A549 (cell line): ENCODE results near the gene CHAF1A. TPM values are rescaled to one million over a fixed set of nuclear protein-coding genes. Genes with fewer than 3 reads are reported as not detected.

Source experiments
- ATAC-seq, 2 experiments: fragments of 200-7000 bp in 1 of 2; fragments of >200 bp in 1 of 2; cut with Nextera tagmentation in 1 of 2; cut with Tn5 transposase in 1 of 2; 3 replicates each; pipeline versions ENCODE4 v1.8.0 to v1.9.1; 2018 to 2020; ENCODE audit warnings: mild to moderate bottlenecking in 1 of 2, moderate library complexity in 1 of 2
- CTCF ChIA-PET: fragments of 300-600 bp; sonication (Branson Sonifier 250); formaldehyde crosslinking; extraction: SDS; loops from one replicate; lab custom pipeline; 2021; ENCODE audit warnings: antibody characterized with exemption, inconsistent platforms; lab: Yijun Ruan, JAX
- POLR2A ChIA-PET: fragments of 350-600 bp; formaldehyde crosslinking; extraction: SDS; loops from one replicate; lab custom pipeline; 2021; ENCODE audit warnings: antibody characterized with exemption, inconsistent platforms; lab: Yijun Ruan, JAX
- DNase-seq, 2 experiments: peaks; one replicate each; pipeline versions ENCODE4 v3.0.0 to v3.0.0-alpha.2; 2011 to 2016; ENCODE audit warnings: low read depth in 1 of 2, low spot score in 1 of 2
- FAIRE-seq: peaks from 2 replicates; lab custom pipeline; 2011; peaks lifted over from hg19 to GRCh38; lab: Jason Lieb, UNC
- H3K27ac ChIP-seq, 2 experiments: fragments of >200 bp; sonication (Bioruptor Twin); formaldehyde crosslinking; 3 replicates each; pipeline ENCODE4 v1.5.1; 2016 to 2017
- H3K4me1 ChIP-seq: fragments of >200 bp; sonication (Bioruptor Twin); formaldehyde crosslinking; 3 replicates; pipeline ENCODE4 v1.6.1; 2016
- H3K4me2 ChIP-seq: fragments of >200 bp; sonication (Bioruptor Twin); formaldehyde crosslinking; 3 replicates; pipeline ENCODE4 v1.6.1; 2016
- H3K4me3 ChIP-seq: fragments of >200 bp; sonication (Bioruptor Twin); formaldehyde crosslinking; 3 replicates; pipeline ENCODE4 v1.5.1; 2016
- H3K9me3 ChIP-seq: fragments of >200 bp; sonication (Bioruptor Twin); formaldehyde crosslinking; 3 replicates; pipeline ENCODE4 v1.6.1; 2016
- BCL3 ChIP-seq: fragments of >200 bp; sonication (Bioruptor Twin); formaldehyde crosslinking; IDR thresholded peaks from 3 replicates; pipeline ENCODE4 v1.6.1; 2016
- BHLHE40 ChIP-seq: IDR thresholded peaks from 2 replicates; pipeline ENCODE4 v1.6.1; 2012; ENCODE audit warnings: low read depth, low read length, inconsistent platforms
- CEBPB ChIP-seq, 2 experiments: fragments of >200 bp in 1 of 2; sonication (Bioruptor Twin) in 1 of 2; formaldehyde crosslinking in 1 of 2; IDR thresholded peaks; 2 replicates each; pipeline ENCODE4 v1.6.1; 2012 to 2016
- CHD2 ChIP-seq: fragments of 150-350 bp; IDR thresholded peaks from 2 replicates; pipeline ENCODE4 v1.6.1; 2014; ENCODE audit warnings: low read length; ENCODE audit not compliant: partially characterized antibody
- CTCF ChIP-seq: fragments of >200 bp; sonication (Bioruptor Twin); formaldehyde crosslinking; IDR thresholded peaks from 3 replicates; pipeline ENCODE4 v1.5.1; 2016
- E2F6 ChIP-seq: IDR thresholded peaks from 2 replicates; pipeline ENCODE4 v1.6.1; 2012; ENCODE audit warnings: low read depth, borderline replicate concordance
- EP300 ChIP-seq, 2 experiments: fragments of >200 bp; sonication (Bioruptor Twin); formaldehyde crosslinking; IDR thresholded peaks; 2 replicates in 1 of 2; 3 replicates in 1 of 2; pipeline ENCODE4 v1.6.1; 2016 to 2017
- ESRRA ChIP-seq: fragments of 150-350 bp; IDR thresholded peaks from 2 replicates; pipeline ENCODE4 v1.6.1; 2014; ENCODE audit warnings: mild to moderate bottlenecking, low read length, borderline replicate concordance
- FOSL2 ChIP-seq, 2 experiments: fragments of 450-650 bp in 1 of 2; fragments of >200 bp in 1 of 2; sonication (Bioruptor Twin) in 1 of 2; formaldehyde crosslinking; IDR thresholded peaks; 2 replicates each; pipeline versions ENCODE4 v1.5.0 to v1.6.1; 2016 to 2020; ENCODE audit warnings: mild to moderate bottlenecking in 1 of 2, moderate library complexity in 1 of 2
- FOXS1 ChIP-seq: fragments of 250-450 bp; sonication (Bioruptor Pico); IDR thresholded peaks from 2 replicates; pipeline ENCODE4 v1.5.0; 2020; ENCODE audit warnings: mild to moderate bottlenecking, moderate library complexity
- HDAC2 ChIP-seq: fragments of 200-600 bp; sonication (generic); IDR thresholded peaks from 2 replicates; pipeline ENCODE4 v1.6.1; 2016
- HES2 ChIP-seq: fragments of >200 bp; sonication (Bioruptor Twin); formaldehyde crosslinking; IDR thresholded peaks from 2 replicates; pipeline ENCODE4 v1.6.1; 2016
- HEYL ChIP-seq: fragments of 250-450 bp; sonication (Bioruptor Pico); IDR thresholded peaks from 2 replicates; pipeline ENCODE4 v1.8.0; 2021; ENCODE audit warnings: mild to moderate bottlenecking, moderate library complexity
- HOXA7 ChIP-seq: fragments of 250-450 bp; sonication (Bioruptor Pico); IDR thresholded peaks from 2 replicates; pipeline ENCODE4 v1.5.0; 2020; ENCODE audit warnings: mild to moderate bottlenecking, moderate library complexity
- KDM1A ChIP-seq: fragments of 200-600 bp; sonication (generic); IDR thresholded peaks from 2 replicates; pipeline ENCODE4 v1.6.1; 2016; ENCODE audit warnings: low read depth, mild to moderate bottlenecking
- MAX ChIP-seq: IDR thresholded peaks from 2 replicates; pipeline ENCODE4 v1.6.1; 2012
- MYC ChIP-seq: IDR thresholded peaks from 2 replicates; pipeline ENCODE4 v1.6.1; 2012; ENCODE audit warnings: mild to moderate bottlenecking, inconsistent platforms, low read length, improper control_type of control experiment, borderline replicate concordance
- NFE2L2 ChIP-seq: fragments of 150-350 bp; conservative IDR thresholded peaks from 2 replicates; pipeline ENCODE4 v1.6.1; 2014; ENCODE audit warnings: low read length
- NPAS2 ChIP-seq: fragments of 250-450 bp; sonication (Bioruptor Pico); IDR thresholded peaks from 2 replicates; pipeline ENCODE4 v1.8.0; 2022; ENCODE audit warnings: mild to moderate bottlenecking, moderate library complexity, borderline replicate concordance
- NR3C1 ChIP-seq: fragments of >200 bp; sonication (Bioruptor Twin); formaldehyde crosslinking; IDR thresholded peaks from 3 replicates; pipeline ENCODE4 v1.6.1; 2017
- RCOR1 ChIP-seq: fragments of 150-350 bp; IDR thresholded peaks from 2 replicates; pipeline ENCODE4 v1.6.1; 2014; ENCODE audit warnings: antibody characterized with exemption, low read length, low read depth
- REST ChIP-seq: fragments of 200-600 bp; sonication (generic); IDR thresholded peaks from 2 replicates; pipeline ENCODE4 v1.6.1; 2016; ENCODE audit warnings: antibody characterized with exemption, mild to moderate bottlenecking, moderate library complexity
- RNF2 ChIP-seq: fragments of 200-600 bp; sonication (generic); IDR thresholded peaks from 2 replicates; pipeline ENCODE4 v1.6.1; 2016; ENCODE audit warnings: low read depth, mild to moderate bottlenecking, antibody characterized with exemption, moderate library complexity, borderline replicate concordance
- SMC3 ChIP-seq: fragments of >200 bp; sonication (Bioruptor Twin); formaldehyde crosslinking; IDR thresholded peaks from 3 replicates; pipeline ENCODE4 v1.6.1; 2018; ENCODE audit warnings: inconsistent platforms
- SREBF2 ChIP-seq: fragments of 450-650 bp; IDR thresholded peaks from 2 replicates; pipeline ENCODE4 v1.6.1; 2014; ENCODE audit warnings: mild to moderate bottlenecking, moderate library complexity
- ZSCAN20 ChIP-seq: fragments of 250-450 bp; sonication (Bioruptor Pico); IDR thresholded peaks from 2 replicates; pipeline ENCODE4 v1.8.0; 2022; ENCODE audit warnings: mild to moderate bottlenecking, moderate library complexity
- WGBS: methylation state at CpG from one replicate; pipeline ENCODE4 v1.1.6; 2017; ENCODE audit errors: missing lambda C conversion rate; 5-methylcytosine and 5-hydroxymethylcytosine counted together
- polyA plus RNA-seq, 4 experiments: library from polyadenylated mRNA; depleted of rRNA in 3 of 4; stranded (reverse); fragments of >200 nt; fragmentation: RNase III in 1 of 4; extraction: RNeasy Plus Mini Kit Qiagen cat#74134 plus additional on column Dnase treatment in 1 of 4; gene quantifications; 2 replicates in 3 of 4; 3 replicates in 1 of 4; pipeline ENCODE4 v1.2.3, GENCODE V29; 2011 to 2017

The CHAF1A gene
- polyA plus RNA-seq, 2 of the 4 experiments (the other 2 are of a cell fraction): 15.6 to 28.0 TPM

GRCh38 chr19:4449639-4450028 is 47.2 kb downstream of the CHAF1A start (continued):
- TF ChIP-seq HES2 (no peak), NFE2L2 (no peak), ESRRA (no peak), CHD2 (no peak), FOXS1 (CRISPR knock-in tag) (no peak), ZSCAN20 (CRISPR knock-in tag) (no peak), HEYL (no peak), E2F6 (no peak), KDM1A (no peak), CTCF (no peak)

- Histone ChIP-seq H3K9me3 (no peaks in the 10 kb centered on the region), H3K4me2 (no peak overlapping the region)
- TF ChIP-seq EP300 (IDR thresholded peaks at IDR 0.05) (no peak), REST (no peak), RCOR1 (no peak), MYC (no peak), SMC3 (no peak), NPAS2 (no peak), RNF2 (no peak), NFE2L2 (no peak), HDAC2 (no peak), ZSCAN20 (CRISPR knock-in tag) (no peak), BCL3 (no peak), NR3C1 (no peak), SREBF2 (no peak), CEBPB (IDR thresholded peaks at IDR 0.05) (no peak), MAX (no peak), FOSL2 (IDR thresholded peaks at IDR 0.05) (no peak), FOSL2 (CRISPR knock-in tag; IDR thresholded peaks at IDR 0.05) (no peak), HOXA7 (CRISPR knock-in tag) (no peak), BHLHE40 (no peak), ESRRA (no peak)
- TF ChIP-seq, all 56 proteins: peak for 0
- ATAC-seq: no peak
- ChIA-PET CTCF (interaction anchor here (1.1 kb wide), 1 partner anchor 52 kb away, joined by 4 read pairs; the partner anchor contains the start of gene SH3GL1), POLR2A (no interaction called here)
- Histone ChIP-seq H3K4me3 (no peak overlapping the region), H3K27ac (no peak overlapping the region), H3K4me1 (peaks cover 11% of the 10 kb centered on the region; the same call in 1 of the 3 replicates)
- FAIRE-seq: no peak
- DNase-seq: no peak
- WGBS: 88% methylated on average over 17 of the region's 24 CpGs
These were observed 50.0 kb downstream of the CHAF1A start for GRCh38 chr19:4452230-4452990.
